Caco-2 (cell line): ENCODE measurements around the gene FOSL2. TPM values are rescaled to one million over a fixed set of nuclear protein-coding genes. Genes with fewer than 3 reads are reported as not detected.

Experiments
- BruUV-seq: library from RNA; stranded (reverse); fragments of 400-500 nt; replicated peaks from 2 replicates; lab custom pipeline; 2021; lab: Mats Ljungman, UMichigan
- CTCF ChIA-PET: fragments of 300-600 bp; sonication (Branson Sonifier 250); formaldehyde crosslinking; loops from one replicate; lab custom pipeline; 2022; ENCODE audit warnings: antibody characterized with exemption; lab: Charles Lee
- POLR2A ChIA-PET: fragments of 300-600 bp; sonication (Branson Sonifier 250); formaldehyde crosslinking; loops from one replicate; lab custom pipeline; 2022; ENCODE audit warnings: antibody characterized with exemption; lab: Charles Lee
- DNase-seq, 2 experiments: peaks; one replicate each; pipeline versions ENCODE4 v3.0.0 to v3.0.0-alpha.2; 2020 to 2022
- H3K27me3 ChIP-seq: replicated peaks from 2 replicates; pipeline ENCODE4 v1.6.0; 2011; ENCODE audit warnings: low read length; ENCODE audit not compliant: control insufficient read depth, insufficient read depth
- H3K36me3 ChIP-seq: 2 replicates; pipeline ENCODE4 v1.5.1; 2011; ENCODE audit warnings: low read length; ENCODE audit not compliant: control insufficient read depth, insufficient read depth
- H3K4me1 ChIP-seq: fragments of 250-450 bp; sonication (Bioruptor Pico); 2 replicates; pipeline ENCODE4 v1.5.1; 2020; ENCODE audit warnings: mild to moderate bottlenecking
- H3K4me3 ChIP-seq: 2 replicates; pipeline ENCODE4 v1.5.1; 2011; ENCODE audit warnings: low read depth, mild to moderate bottlenecking, control low read depth, low read length
- H3K9me3 ChIP-seq: fragments of 250-450 bp; sonication (Bioruptor Pico); 2 replicates; pipeline ENCODE4 v1.5.1; 2020; ENCODE audit warnings: mild to moderate bottlenecking, moderate library complexity
- H3K27ac Mint-ChIP-seq: one replicate; pipeline ENCODE4 v1.8.0; 2022; ENCODE audit warnings: mixed read lengths; ENCODE audit not compliant: unreplicated experiment
- H3K27me3 Mint-ChIP-seq: one replicate; pipeline ENCODE4 v1.8.0; 2022; ENCODE audit warnings: mixed read lengths; ENCODE audit not compliant: insufficient read depth, unreplicated experiment
- H3K36me3 Mint-ChIP-seq: one replicate; pipeline ENCODE4 v1.8.0; 2022; ENCODE audit warnings: mild to moderate bottlenecking, mixed read lengths; ENCODE audit not compliant: insufficient read depth, unreplicated experiment
- H3K4me1 Mint-ChIP-seq: one replicate; pipeline ENCODE4 v1.8.0; 2022; ENCODE audit warnings: low read depth, mixed read lengths; ENCODE audit not compliant: unreplicated experiment
- H3K4me3 Mint-ChIP-seq: one replicate; pipeline ENCODE4 v1.8.0; 2022; ENCODE audit warnings: mild to moderate bottlenecking, moderate library complexity, mixed read lengths; ENCODE audit not compliant: unreplicated experiment
- H3K9me3 Mint-ChIP-seq: one replicate; pipeline ENCODE4 v1.8.0; 2022; ENCODE audit warnings: mixed read lengths; ENCODE audit not compliant: unreplicated experiment
- intact Hi-C: fragments of 100-400 bp; cut with micrococcal nuclease; formaldehyde crosslinking; loops from one replicate; pipeline ENCODE4 v1.10.0; 2022; ENCODE audit not compliant: unreplicated experiment
- total RNA-seq: library from RNA; stranded (reverse); gene quantifications from 2 replicates; pipeline ENCODE4 v1.2.3, GENCODE V29; 2022
- TF ChIP-seq, protein P1 (sequence below), 2 experiments: fragments of 200-600 bp in 1 of 2; IDR thresholded peaks; 1 replicate in 1 of 2; 2 replicates in 1 of 2; pipeline versions ENCODE4 v1.5.1 to v1.8.0; 2011 to 2022; ENCODE audit warnings: antibody characterized with exemption in 1 of 2, control low read depth in 1 of 2, inconsistent platforms in 1 of 2, low read depth in 1 of 2, low read length in 1 of 2, mild to moderate bottlenecking in 1 of 2, moderate library complexity in 1 of 2; ENCODE audit not compliant: insufficient read depth in 1 of 2, severe bottlenecking in 1 of 2, unreplicated experiment in 1 of 2

FOSL2 gene
- total RNA-seq, 1 experiment from 2014 or later, result 64.6 TPM

DNA sequence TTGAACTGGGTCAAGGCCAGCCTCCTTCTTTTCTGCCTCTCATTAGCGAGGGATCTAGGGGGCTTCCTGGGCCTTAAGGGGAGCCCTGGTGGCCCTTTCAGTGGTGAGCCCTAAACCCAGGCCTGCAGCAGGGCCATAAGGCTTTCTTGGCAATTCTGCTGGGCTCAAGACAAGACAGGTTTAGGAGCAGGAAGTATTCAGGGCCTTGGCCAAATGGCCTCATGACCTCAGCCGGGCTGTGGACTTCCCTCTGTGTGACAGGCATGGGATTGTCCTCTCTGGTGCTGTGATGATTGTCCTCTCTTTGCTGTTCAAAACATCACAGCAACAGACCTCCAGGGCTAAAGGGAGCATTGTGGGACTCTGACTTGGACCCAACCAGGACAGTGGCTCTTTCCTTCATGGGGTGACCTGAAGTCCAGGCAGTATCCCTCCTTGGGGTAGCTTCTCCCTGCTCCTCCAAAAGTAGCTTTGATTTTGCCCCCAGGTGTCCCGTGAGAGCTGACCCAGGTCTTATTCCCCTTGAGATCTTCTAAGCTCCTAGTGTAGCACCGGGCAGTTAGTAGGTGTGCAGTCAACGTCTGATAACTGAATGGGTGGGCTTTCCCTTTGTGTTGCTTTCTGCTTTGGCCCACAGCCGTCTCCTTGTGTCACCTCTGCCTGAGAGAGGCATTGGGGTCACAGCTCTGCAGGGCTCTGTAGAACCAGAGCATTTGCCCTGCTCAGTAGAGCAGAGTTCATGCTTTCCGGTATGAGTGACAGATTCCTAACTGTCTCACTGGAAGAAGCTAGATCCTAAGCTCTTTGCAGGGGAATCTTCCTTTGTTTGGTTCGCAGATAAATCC is 14.7 kb downstream of the FOSL2 start:
- Mint-ChIP-seq H3K9me3 (no peaks in the 10 kb centered on the region), H3K36me3 (peaks cover 99% of the 10 kb centered on the region), H3K27me3 (no peaks in the 10 kb centered on the region), H3K27ac (no peak overlapping the region), H3K4me1 (peaks cover 6% of the 10 kb centered on the region), H3K4me3 (no peak overlapping the region)
- Histone ChIP-seq H3K9me3 (no peaks in the 10 kb centered on the region), H3K4me3 (no peak overlapping the region), H3K36me3 (peaks cover 15% of the 10 kb centered on the region), H3K4me1 (0 out of 2 replicates have a peak, but pooled peaks cover 5% of the 10 kb centered on the region), H3K27me3 (no peaks in the 10 kb centered on the region)
- intact Hi-C loops, result no loop called here
- TF ChIP-seq, protein P1, sequence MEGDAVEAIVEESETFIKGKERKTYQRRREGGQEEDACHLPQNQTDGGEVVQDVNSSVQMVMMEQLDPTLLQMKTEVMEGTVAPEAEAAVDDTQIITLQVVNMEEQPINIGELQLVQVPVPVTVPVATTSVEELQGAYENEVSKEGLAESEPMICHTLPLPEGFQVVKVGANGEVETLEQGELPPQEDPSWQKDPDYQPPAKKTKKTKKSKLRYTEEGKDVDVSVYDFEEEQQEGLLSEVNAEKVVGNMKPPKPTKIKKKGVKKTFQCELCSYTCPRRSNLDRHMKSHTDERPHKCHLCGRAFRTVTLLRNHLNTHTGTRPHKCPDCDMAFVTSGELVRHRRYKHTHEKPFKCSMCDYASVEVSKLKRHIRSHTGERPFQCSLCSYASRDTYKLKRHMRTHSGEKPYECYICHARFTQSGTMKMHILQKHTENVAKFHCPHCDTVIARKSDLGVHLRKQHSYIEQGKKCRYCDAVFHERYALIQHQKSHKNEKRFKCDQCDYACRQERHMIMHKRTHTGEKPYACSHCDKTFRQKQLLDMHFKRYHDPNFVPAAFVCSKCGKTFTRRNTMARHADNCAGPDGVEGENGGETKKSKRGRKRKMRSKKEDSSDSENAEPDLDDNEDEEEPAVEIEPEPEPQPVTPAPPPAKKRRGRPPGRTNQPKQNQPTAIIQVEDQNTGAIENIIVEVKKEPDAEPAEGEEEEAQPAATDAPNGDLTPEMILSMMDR (IDR thresholded peaks at IDR 0.05; ENCODE audit: insufficient read depth in 1 of 2, low read depth in 1 of 2, low read length in 1 of 2, severe bottlenecking in 1 of 2, unreplicated experiment in 1 of 2), result no peak
- ChIA-PET CTCF (interaction anchor here (0.9 kb wide), 1 partner anchor 12 kb away, joined by 5 read pairs; no protein-coding TSS in a partner anchor), POLR2A (interaction anchor here (0.5 kb wide), 1 partner anchor 335 kb away, joined by 3 read pairs; no protein-coding TSS in a partner anchor)
- no peak for DNase-seq
- BruUV-seq, result no TSS peak

DNA sequence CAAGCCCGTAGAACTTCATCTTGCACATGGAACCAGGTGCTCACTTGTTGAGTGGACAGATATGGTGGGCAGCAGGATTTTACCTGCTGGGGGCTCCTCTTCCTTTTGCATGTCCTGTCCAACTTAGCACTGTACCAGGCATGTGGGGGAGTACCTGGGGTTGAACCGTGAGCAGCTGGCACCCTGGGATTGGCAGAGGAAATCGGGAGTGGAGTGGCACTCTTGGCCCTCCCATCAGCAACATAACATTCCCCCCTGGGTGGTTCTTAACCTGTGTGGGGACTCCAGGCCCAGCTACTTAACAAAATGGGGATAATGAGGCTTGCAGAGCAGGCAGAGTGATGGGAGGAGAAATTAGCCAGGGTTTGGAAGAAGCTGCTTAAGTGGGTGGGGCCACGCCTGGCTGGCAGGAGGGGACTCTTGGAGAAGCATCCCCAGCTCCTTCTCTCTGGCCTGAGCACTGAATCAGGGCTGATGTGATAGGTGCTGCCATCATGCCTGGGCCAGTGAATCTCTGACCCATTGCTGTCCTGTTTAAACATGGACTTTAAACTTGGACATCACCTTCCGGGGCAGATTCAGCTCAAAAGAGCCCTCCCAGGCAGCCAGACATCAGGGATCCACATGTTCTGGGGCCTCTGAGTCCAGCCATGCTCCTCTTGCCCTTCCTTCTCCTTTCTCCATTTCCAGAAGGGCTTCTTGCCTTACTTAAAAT is 15.5 kb downstream of the FOSL2 start:
- Histone ChIP-seq H3K9me3 (no peaks in the 10 kb centered on the region), H3K4me1 (0 out of 2 replicates have a peak, but pooled peaks cover 5% of the 10 kb centered on the region), H3K27me3 (no peaks in the 10 kb centered on the region), H3K4me3 (no peak overlapping the region), H3K36me3 (peaks cover 17% of the 10 kb centered on the region)
- Mint-ChIP-seq H3K36me3 (peaks cover 99% of the 10 kb centered on the region), H3K4me1 (peaks cover 6% of the 10 kb centered on the region), H3K4me3 (no peak overlapping the region), H3K27ac (no peak overlapping the region), H3K9me3 (no peaks in the 10 kb centered on the region), H3K27me3 (no peaks in the 10 kb centered on the region)
- ChIA-PET CTCF (interaction anchor here (0.9 kb wide), 1 partner anchor 11 kb away, joined by 5 read pairs; no protein-coding TSS in a partner anchor), POLR2A (no interaction called here)
- intact Hi-C loops, result no loop called here
- no peak for DNase-seq
- no TSS peak for BruUV-seq
- TF ChIP-seq, protein P1 (IDR thresholded peaks at IDR 0.05; ENCODE audit: insufficient read depth in 1 of 2, low read depth in 1 of 2, low read length in 1 of 2, severe bottlenecking in 1 of 2, unreplicated experiment in 1 of 2), result no peak
